Lung (tissue), 12 donors: Measurements from ENCODE around the gene AXIN2. TPM values are rescaled to one million over a fixed set of nuclear protein-coding genes. Genes with fewer than 3 reads are reported as not detected.
"Not testable (repeated sequence)": the region's sequence is repeated elsewhere in the genome, so short reads cannot be mapped to it uniquely, and the experiment has no call there.

Source experiments
- ATAC-seq: fragments of 200-7000 bp; cut with Tn5 transposase; one replicate; pipeline ENCODE4 v1.9.1; 2020; ENCODE audit warnings: moderate number of reproducible peaks; ENCODE audit not compliant: insufficient read depth, low FRiP score
- DNase-seq, 3 donors: peaks; one replicate each; pipeline ENCODE4 v3.0.0-alpha.2; 2013 to 2017
- H3K27ac ChIP-seq, 2 donors: one replicate each; pipeline ENCODE4 v1.5.1; 2013; ENCODE audit warnings: mild to moderate bottlenecking in 2 of 2, moderate library complexity in 2 of 2, control low read depth in 1 of 2, inconsistent platforms in 1 of 2, low read depth in 1 of 2, low read length in 1 of 2
- H3K27me3 ChIP-seq, 3 donors: one replicate each; pipeline ENCODE4 v1.5.1; 2013; ENCODE audit warnings: low read length in 2 of 3; ENCODE audit not compliant: control insufficient read depth in 3 of 3, insufficient read depth in 3 of 3
- H3K36me3 ChIP-seq, 4 donors: one replicate each; pipeline ENCODE4 v1.5.1; 2013; ENCODE audit warnings: low read length in 4 of 4, mild to moderate bottlenecking in 1 of 4, moderate library complexity in 1 of 4; ENCODE audit not compliant: control insufficient read depth in 4 of 4, insufficient read depth in 4 of 4
- H3K4me1 ChIP-seq, 5 donors: one replicate each; pipeline ENCODE4 v1.5.1; 2013; ENCODE audit warnings: low read length in 5 of 5, mild to moderate bottlenecking in 2 of 5, moderate library complexity in 1 of 5; ENCODE audit not compliant: control insufficient read depth in 5 of 5, insufficient read depth in 5 of 5
- H3K4me3 ChIP-seq: one replicate; pipeline ENCODE4 v1.5.1; 2013; ENCODE audit warnings: mild to moderate bottlenecking, control low read depth, moderate library complexity
- H3K9ac ChIP-seq, 2 donors: one replicate each; pipeline ENCODE4 v1.5.1; 2013; ENCODE audit warnings: low read length in 2 of 2, control low read depth in 1 of 2; ENCODE audit not compliant: insufficient read depth in 1 of 2
- H3K9me3 ChIP-seq, 4 donors: one replicate each; pipeline ENCODE4 v1.5.1; 2013; ENCODE audit warnings: low read length in 3 of 4, mild to moderate bottlenecking in 1 of 4, moderate library complexity in 1 of 4; ENCODE audit not compliant: control insufficient read depth in 4 of 4, insufficient read depth in 3 of 4
- WGBS, 2 donors: extraction: QIAGEN DNeasy Blood & Tissue Kit; methylation state at CpG; one replicate each; pipeline ENCODE4 v1.1.7; 2013; 5-methylcytosine and 5-hydroxymethylcytosine counted together
- polyA plus RNA-seq, 2 donors: library from polyadenylated mRNA; stranded (reverse); fragments of 200-250 nt; gene quantifications; one replicate each; pipeline ENCODE4 v1.2.1, GENCODE V29; 2013
- total RNA-seq, 2 donors: library from RNA; depleted of rRNA in 1 of 2; stranded (reverse); fragments of >200 nt in 1 of 2; gene quantifications; one replicate each; pipeline ENCODE4 v1.2.1, GENCODE V29; 2014 to 2021
- TF ChIP-seq, protein P1 (sequence below): IDR thresholded peaks from 2 replicates; pipeline ENCODE4 v1.5.1; 2012; ENCODE audit warnings: mild to moderate bottlenecking; ENCODE audit errors: control extremely low read depth, extremely low read depth
- donor health status: control.
- donor health status: control.
- donor health status: Bipolar disorder and iron deficiency.
- donor health status: healthy.
- donor health status: DM: yes; HTN: yes; CAD: no.

AXIN2 gene
- total and polyA plus RNA-seq, 4 donors, result 13.0 to 127 (median 36.8) TPM

DNA sequence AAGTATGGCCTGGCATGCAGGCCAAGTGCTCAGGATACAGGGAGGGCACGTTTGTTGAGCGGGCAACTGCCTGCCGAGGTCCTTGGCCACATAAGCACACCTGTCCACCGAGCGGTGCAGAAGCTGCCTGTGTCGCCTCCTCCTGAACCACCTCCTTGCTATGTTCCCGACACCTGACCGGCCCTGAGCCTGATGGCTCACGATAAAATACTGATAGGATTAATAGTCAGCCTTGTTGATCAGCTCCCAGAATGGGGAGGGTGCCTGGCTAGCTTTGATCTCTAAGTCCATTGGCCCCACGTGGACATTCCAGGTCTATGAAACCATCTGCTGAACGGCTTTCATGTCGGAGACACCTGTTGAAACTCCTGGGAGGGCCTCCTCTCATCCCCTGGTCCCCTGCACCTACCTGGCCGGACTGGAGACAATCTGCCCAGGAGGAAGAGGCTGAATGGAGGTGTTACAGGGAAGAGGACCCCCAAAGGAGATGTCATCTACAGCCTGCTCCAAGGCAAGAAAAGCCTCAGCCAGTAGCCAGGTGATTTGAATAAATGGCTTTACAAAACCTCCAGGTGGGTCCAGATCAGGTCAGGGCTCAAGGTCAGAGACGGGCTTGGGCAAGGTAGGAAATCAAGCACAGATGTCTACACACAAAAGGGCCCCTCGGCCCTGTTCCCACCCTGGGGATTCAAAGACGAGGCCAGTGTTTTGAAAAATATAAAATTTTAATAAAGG is 33.4 kb downstream of the AXIN2 start:
- Histone ChIP-seq H3K4me3 (no peak overlapping the region), H3K9ac (no peak overlapping the region), H3K27me3 (no peaks in the 10 kb centered on the region), H3K4me1 (peaks cover 5 to 58% (median 34%) of the 10 kb centered on the region in 5 donors), H3K27ac (no peak overlapping the region), H3K9me3 (no peaks in the 10 kb centered on the region), H3K36me3 (peaks cover 0 to 33% (median 25%) of the 10 kb centered on the region in 4 donors)
- 87 to 89% methylated on average over 16 of the region's 16 CpGs for WGBS, 2 donors
- ATAC-seq (no peak), DNase-seq (no peak)
- TF ChIP-seq, protein P1, sequence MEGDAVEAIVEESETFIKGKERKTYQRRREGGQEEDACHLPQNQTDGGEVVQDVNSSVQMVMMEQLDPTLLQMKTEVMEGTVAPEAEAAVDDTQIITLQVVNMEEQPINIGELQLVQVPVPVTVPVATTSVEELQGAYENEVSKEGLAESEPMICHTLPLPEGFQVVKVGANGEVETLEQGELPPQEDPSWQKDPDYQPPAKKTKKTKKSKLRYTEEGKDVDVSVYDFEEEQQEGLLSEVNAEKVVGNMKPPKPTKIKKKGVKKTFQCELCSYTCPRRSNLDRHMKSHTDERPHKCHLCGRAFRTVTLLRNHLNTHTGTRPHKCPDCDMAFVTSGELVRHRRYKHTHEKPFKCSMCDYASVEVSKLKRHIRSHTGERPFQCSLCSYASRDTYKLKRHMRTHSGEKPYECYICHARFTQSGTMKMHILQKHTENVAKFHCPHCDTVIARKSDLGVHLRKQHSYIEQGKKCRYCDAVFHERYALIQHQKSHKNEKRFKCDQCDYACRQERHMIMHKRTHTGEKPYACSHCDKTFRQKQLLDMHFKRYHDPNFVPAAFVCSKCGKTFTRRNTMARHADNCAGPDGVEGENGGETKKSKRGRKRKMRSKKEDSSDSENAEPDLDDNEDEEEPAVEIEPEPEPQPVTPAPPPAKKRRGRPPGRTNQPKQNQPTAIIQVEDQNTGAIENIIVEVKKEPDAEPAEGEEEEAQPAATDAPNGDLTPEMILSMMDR, result no peak

GRCh38 chr17:65527381-65527780 is 34.1 kb downstream of the AXIN2 start:
- H3K9ac ChIP-seq, result no peak overlapping the region
- ATAC-seq, result no peak
- TF ChIP-seq, protein P1, result no peak
- H3K9me3 ChIP-seq, result no peaks in the 10 kb centered on the region
- H3K27me3 ChIP-seq, result no peaks in the 10 kb centered on the region
- peaks cover 5 to 57% (median 28%) of the 10 kb centered on the region in 5 donors for H3K4me1 ChIP-seq
- no peak overlapping the region for H3K4me3 ChIP-seq
- no peak overlapping the region for H3K27ac ChIP-seq
- peaks cover 0 to 27% (median 20%) of the 10 kb centered on the region in 4 donors for H3K36me3 ChIP-seq
- 93 to 94% methylated on average over 8 of the region's 8 CpGs for WGBS, 2 donors
- DNase-seq, result no peak

- peaks cover 5 to 52% (median 22%) of the 10 kb centered on the region in 5 donors for H3K4me1 ChIP-seq
- not testable (repeated sequence) for H3K4me3 ChIP-seq, H3K9me3 ChIP-seq, H3K27ac ChIP-seq, H3K27me3 ChIP-seq, ATAC-seq, DNase-seq, H3K9ac ChIP-seq
- H3K36me3 ChIP-seq, result peaks cover 0 to 24% (median 16%) of the 10 kb centered on the region in 4 donors
- 96 to 98% methylated on average over 7 of the region's 7 CpGs for WGBS, 2 donors
These were observed 34.6 kb downstream of the AXIN2 start for GRCh38 chr17:65526854-65527253.

- peaks cover 0 to 27% (median 5%) of the 10 kb centered on the region in 5 donors for H3K4me1 ChIP-seq
- H3K27ac ChIP-seq, result no peak overlapping the region
- H3K9me3 ChIP-seq, result no peaks in the 10 kb centered on the region
- TF ChIP-seq, protein P1, result no peak
- H3K27me3 ChIP-seq, result no peaks in the 10 kb centered on the region
- peaks cover 0 to 13% (median 8%) of the 10 kb centered on the region in 4 donors for H3K36me3 ChIP-seq
- 58 to 68% methylated on average over 16 of the region's 16 CpGs for WGBS, 2 donors
- H3K4me3 ChIP-seq, result no peak overlapping the region
- ATAC-seq (no peak), DNase-seq (peak; percentile 52 to 80 (median 79))
- H3K9ac ChIP-seq, result peak overlapping the region in 1 of 2 donors; percentile 23
These were observed 37.4 kb downstream of the AXIN2 start for GRCh38 chr17:65523853-65524664.
